ENCODE data around the gene TSACC. TPM values are rescaled to one million over a fixed set of nuclear protein-coding genes. Genes with fewer than 3 reads are reported as not detected.
A peak's percentile ranks its signal among the peaks of the same experiment; 100 is the strongest.

TSACC gene
- total and polyA plus RNA-seq, 4 donors: 0.28 to 2.7 (median 0.60) TPM; not detected in 1

- TF ChIP-seq HNF4G (IDR thresholded peaks at IDR 0.05): no peak
- no peak for TF ChIP-seq FOXA1 (IDR thresholded peaks at IDR 0.05)
- no peak for TF ChIP-seq JUND (IDR thresholded peaks at IDR 0.05)
- no peak for TF ChIP-seq EGR1 (IDR thresholded peaks at IDR 0.05; ENCODE audit: low read depth in 2 of 2)
- TF ChIP-seq FOXA2 (IDR thresholded peaks at IDR 0.05): no peak
- no peak for TF ChIP-seq TAF1 (conservative IDR thresholded peaks at IDR 0.05)
- TF ChIP-seq RXRA (IDR thresholded peaks at IDR 0.05): no peak
- TF ChIP-seq, protein P1, sequence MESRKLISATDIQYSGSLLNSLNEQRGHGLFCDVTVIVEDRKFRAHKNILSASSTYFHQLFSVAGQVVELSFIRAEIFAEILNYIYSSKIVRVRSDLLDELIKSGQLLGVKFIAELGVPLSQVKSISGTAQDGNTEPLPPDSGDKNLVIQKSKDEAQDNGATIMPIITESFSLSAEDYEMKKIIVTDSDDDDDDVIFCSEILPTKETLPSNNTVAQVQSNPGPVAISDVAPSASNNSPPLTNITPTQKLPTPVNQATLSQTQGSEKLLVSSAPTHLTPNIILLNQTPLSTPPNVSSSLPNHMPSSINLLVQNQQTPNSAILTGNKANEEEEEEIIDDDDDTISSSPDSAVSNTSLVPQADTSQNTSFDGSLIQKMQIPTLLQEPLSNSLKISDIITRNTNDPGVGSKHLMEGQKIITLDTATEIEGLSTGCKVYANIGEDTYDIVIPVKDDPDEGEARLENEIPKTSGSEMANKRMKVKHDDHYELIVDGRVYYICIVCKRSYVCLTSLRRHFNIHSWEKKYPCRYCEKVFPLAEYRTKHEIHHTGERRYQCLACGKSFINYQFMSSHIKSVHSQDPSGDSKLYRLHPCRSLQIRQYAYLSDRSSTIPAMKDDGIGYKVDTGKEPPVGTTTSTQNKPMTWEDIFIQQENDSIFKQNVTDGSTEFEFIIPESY (IDR thresholded peaks at IDR 0.05): no peak
- no peak for TF ChIP-seq NR2F2 (IDR thresholded peaks at IDR 0.05)
- TF ChIP-seq MAX (IDR thresholded peaks at IDR 0.05): no peak
- no peak for TF ChIP-seq HNF4A (conservative IDR thresholded peaks at IDR 0.05)
- TF ChIP-seq YY1 (IDR thresholded peaks at IDR 0.05): no peak
- TF ChIP-seq ATF3 (IDR thresholded peaks at IDR 0.05): no peak
- no peak overlapping the region for H3K9ac ChIP-seq (ENCODE audit: low read depth in 1 of 2, low read length in 2 of 2)
- no peak overlapping the region for H3K27ac ChIP-seq (ENCODE audit: low read depth in 1 of 2, low read length in 2 of 2)
- H3K9me3 ChIP-seq (ENCODE audit: control insufficient read depth in 4 of 4, low read length in 3 of 4): no peaks in the 10 kb centered on the region
- H3K27me3 ChIP-seq (ENCODE audit: control insufficient read depth in 4 of 4, insufficient read depth in 4 of 4, low read length in 3 of 4): no peaks in the 10 kb centered on the region
- no peak overlapping the region for H3K4me3 ChIP-seq (ENCODE audit: low read depth in 1 of 3, low read length in 3 of 3)
- peaks cover 0 to 2% (median 0%) of the 10 kb centered on the region in 4 donors for H3K4me1 ChIP-seq (ENCODE audit: control insufficient read depth in 4 of 4, insufficient read depth in 4 of 4, low read length in 3 of 4)
- H3K36me3 ChIP-seq (ENCODE audit: control insufficient read depth in 4 of 4, insufficient read depth in 3 of 4, low read depth in 1 of 4, low read length in 3 of 4): no peaks in the 10 kb centered on the region
- 92% methylated on average over 5 of the region's 5 CpGs for WGBS
- DNase-seq (ENCODE audit: low spot score): no peak
These were observed 46.3 kb downstream of the TSACC start for GRCh38 chr1:156384658-156385057.

GRCh38 chr1:156385534-156386031 is 47.3 kb downstream of the TSACC start:
- H3K4me3 ChIP-seq (ENCODE audit: low read depth in 1 of 3, low read length in 3 of 3): no peak overlapping the region

More at GRCh38 chr1:156385534-156386031, 47.3 kb downstream of the TSACC start:
- Histone ChIP-seq H3K9me3 (ENCODE audit: control insufficient read depth in 4 of 4, low read length in 3 of 4) (no peaks in the 10 kb centered on the region), H3K9ac (ENCODE audit: low read depth in 1 of 2, low read length in 2 of 2) (no peak overlapping the region), H3K36me3 (ENCODE audit: control insufficient read depth in 4 of 4, insufficient read depth in 3 of 4, low read depth in 1 of 4, low read length in 3 of 4) (no peaks in the 10 kb centered on the region), H3K27me3 (ENCODE audit: control insufficient read depth in 4 of 4, insufficient read depth in 4 of 4, low read length in 3 of 4) (no peaks in the 10 kb centered on the region), H3K4me1 (ENCODE audit: control insufficient read depth in 4 of 4, insufficient read depth in 4 of 4, low read length in 3 of 4) (peaks cover 0 to 2% (median 0%) of the 10 kb centered on the region in 4 donors), H3K27ac (ENCODE audit: low read depth in 1 of 2, low read length in 2 of 2) (no peak overlapping the region)
- peak; percentile 74 for DNase-seq (ENCODE audit: low spot score)
- 17% methylated on average over 9 of the region's 9 CpGs for WGBS
- TF ChIP-seq RAD21 (IDR thresholded peaks at IDR 0.05) (peak; percentile 89 to 90), JUND (IDR thresholded peaks at IDR 0.05) (no peak)
- TF ChIP-seq, protein P2, sequence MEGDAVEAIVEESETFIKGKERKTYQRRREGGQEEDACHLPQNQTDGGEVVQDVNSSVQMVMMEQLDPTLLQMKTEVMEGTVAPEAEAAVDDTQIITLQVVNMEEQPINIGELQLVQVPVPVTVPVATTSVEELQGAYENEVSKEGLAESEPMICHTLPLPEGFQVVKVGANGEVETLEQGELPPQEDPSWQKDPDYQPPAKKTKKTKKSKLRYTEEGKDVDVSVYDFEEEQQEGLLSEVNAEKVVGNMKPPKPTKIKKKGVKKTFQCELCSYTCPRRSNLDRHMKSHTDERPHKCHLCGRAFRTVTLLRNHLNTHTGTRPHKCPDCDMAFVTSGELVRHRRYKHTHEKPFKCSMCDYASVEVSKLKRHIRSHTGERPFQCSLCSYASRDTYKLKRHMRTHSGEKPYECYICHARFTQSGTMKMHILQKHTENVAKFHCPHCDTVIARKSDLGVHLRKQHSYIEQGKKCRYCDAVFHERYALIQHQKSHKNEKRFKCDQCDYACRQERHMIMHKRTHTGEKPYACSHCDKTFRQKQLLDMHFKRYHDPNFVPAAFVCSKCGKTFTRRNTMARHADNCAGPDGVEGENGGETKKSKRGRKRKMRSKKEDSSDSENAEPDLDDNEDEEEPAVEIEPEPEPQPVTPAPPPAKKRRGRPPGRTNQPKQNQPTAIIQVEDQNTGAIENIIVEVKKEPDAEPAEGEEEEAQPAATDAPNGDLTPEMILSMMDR (IDR thresholded peaks at IDR 0.05; ENCODE audit: low read depth, low read length, missing input control): peak; percentile 81
